ENCODE results near the gene TMEM132D.

GRCh38 chr12:129393357-129393937 lies 510.4 kb downstream of the TMEM132D start:
- TF ChIP-seq POLR2A (IDR thresholded peaks at IDR 0.05; ENCODE audit: low read depth, low read length) (no peak), POLR2AphosphoS5 (IDR thresholded peaks at IDR 0.05; ENCODE audit: low read depth, low read length) (no peak), TAF1 (IDR thresholded peaks at IDR 0.05; ENCODE audit: borderline replicate concordance, low read depth, low read length) (no peak)

All from GM12892 (cell line).